ENCODE results near the gene NRG3. TPM values are rescaled to one million over a fixed set of nuclear protein-coding genes. Genes with fewer than 3 reads are reported as not detected.
A peak's percentile ranks its signal among the peaks of the same experiment; 100 is the strongest.

NRG3 gene
- total RNA-seq, 6 donors from 2014 or later: 0.44 to 2.7 (median 1.5) TPM; not detected in 1

GRCh38 chr10:81877596-81877995 lies 2.6 kb downstream of the NRG3 start:
- Histone ChIP-seq H3K4me3 (peak overlapping the region in 1 of 4 donors; percentile 65), H3K36me3 (no peaks in the 10 kb centered on the region), H3K4me1 (peaks cover 0 to 28% (median 17%) of the 10 kb centered on the region in 4 donors), H3K27me3 (peaks cover 0 to 16% (median 7%) of the 10 kb centered on the region in 4 donors), H3K27ac (no peak overlapping the region), H3K9me3 (no peaks in the 10 kb centered on the region)
- TF ChIP-seq POLR2A (IDR thresholded peaks at IDR 0.05): no peak
- no peak for TF ChIP-seq EP300 (IDR thresholded peaks at IDR 0.05)
- no peak for TF ChIP-seq CTCF (IDR thresholded peaks at IDR 0.05)
- no peak for TF ChIP-seq POLR2AphosphoS5 (IDR thresholded peaks at IDR 0.05)
- DNase-seq: no peak
- WGBS, 2 donors: 46 to 57% methylated on average over 2 of the region's 2 CpGs
- ATAC-seq (ENCODE audit: low FRiP score in 2 of 2): no peak

GRCh38 chr10:81882011-81882410 lies 7.0 kb downstream of the NRG3 start:
- Histone ChIP-seq H3K36me3 (no peaks in the 10 kb centered on the region), H3K27me3 (no peaks in the 10 kb centered on the region), H3K4me3 (no peak overlapping the region), H3K9me3 (no peaks in the 10 kb centered on the region), H3K27ac (peak overlapping the region in 1 of 4 donors; percentile 19), H3K4me1 (no peaks in the 10 kb centered on the region)
- DNase-seq: no peak
- no peak for TF ChIP-seq POLR2A (IDR thresholded peaks at IDR 0.05)
- no peak for TF ChIP-seq CTCF (IDR thresholded peaks at IDR 0.05)
- 86 to 96% methylated on average over 1 of the region's 1 CpG for WGBS, 2 donors
- no peak for ATAC-seq (ENCODE audit: low FRiP score in 2 of 2)

GRCh38 chr10:81884856-81885255 lies 9.9 kb downstream of the NRG3 start:
- no peaks in the 10 kb centered on the region for H3K27me3 ChIP-seq
- H3K4me1 ChIP-seq: no peaks in the 10 kb centered on the region
- H3K36me3 ChIP-seq: no peaks in the 10 kb centered on the region
- DNase-seq: no peak
- WGBS, 2 donors: 83 to 87% methylated on average over 1 of the region's 1 CpG
- TF ChIP-seq CTCF (IDR thresholded peaks at IDR 0.05) (no peak), POLR2AphosphoS5 (IDR thresholded peaks at IDR 0.05) (no peak), EP300 (IDR thresholded peaks at IDR 0.05) (no peak), POLR2A (IDR thresholded peaks at IDR 0.05) (no peak)
- no peak overlapping the region for H3K27ac ChIP-seq
- H3K9me3 ChIP-seq: no peaks in the 10 kb centered on the region
- no peak overlapping the region for H3K4me3 ChIP-seq
- ATAC-seq (ENCODE audit: low FRiP score in 2 of 2): no peak

GRCh38 chr10:81885491-81885890 lies 10.5 kb downstream of the NRG3 start:
- H3K9me3 ChIP-seq: no peaks in the 10 kb centered on the region
- 81 to 86% methylated on average over 2 of the region's 2 CpGs for WGBS, 2 donors
- H3K4me1 ChIP-seq: no peaks in the 10 kb centered on the region
- no peak overlapping the region for H3K4me3 ChIP-seq
- H3K27me3 ChIP-seq: no peaks in the 10 kb centered on the region
- no peak overlapping the region for H3K27ac ChIP-seq
- H3K36me3 ChIP-seq: no peaks in the 10 kb centered on the region
- TF ChIP-seq POLR2A (IDR thresholded peaks at IDR 0.05) (no peak), CTCF (IDR thresholded peaks at IDR 0.05) (no peak), POLR2AphosphoS5 (IDR thresholded peaks at IDR 0.05) (no peak), EP300 (IDR thresholded peaks at IDR 0.05) (no peak)
- no peak for ATAC-seq (ENCODE audit: low FRiP score in 2 of 2)
- DNase-seq: no peak

- no peaks in the 10 kb centered on the region for H3K36me3 ChIP-seq
- H3K9me3 ChIP-seq: no peaks in the 10 kb centered on the region
- DNase-seq (no peak), ATAC-seq (ENCODE audit: low FRiP score in 2 of 2) (no peak)
- no peak overlapping the region for H3K4me3 ChIP-seq
- no peaks in the 10 kb centered on the region for H3K27me3 ChIP-seq
- no peak for TF ChIP-seq EP300 (IDR thresholded peaks at IDR 0.05)
- TF ChIP-seq CTCF (IDR thresholded peaks at IDR 0.05): no peak
- TF ChIP-seq POLR2A (IDR thresholded peaks at IDR 0.05): no peak
- no peak for TF ChIP-seq POLR2AphosphoS5 (IDR thresholded peaks at IDR 0.05)
- no peak overlapping the region for H3K27ac ChIP-seq
- H3K4me1 ChIP-seq: no peaks in the 10 kb centered on the region
Observed at GRCh38 chr10:81886939-81887338, 11.9 kb downstream of the NRG3 start.

All from upper lobe of left lung (tissue), 6 donors.